Peyer's patch (tissue), 4 donors: ENCODE measurements around the gene KCNAB1. TPM values are rescaled to one million over a fixed set of nuclear protein-coding genes. Genes with fewer than 3 reads are reported as not detected.

Experiments used
- DNase-seq, 3 donors: peaks; one replicate each; pipeline ENCODE4 v3.0.0-alpha.2; 2017 to 2019
- H3K27ac ChIP-seq, 4 donors: fragments of 200-600 bp; sonication (generic); one replicate each; pipeline ENCODE4 v1.5.1; 2016 to 2019
- H3K27me3 ChIP-seq, 2 donors: fragments of 200-600 bp; sonication (generic); one replicate each; pipeline ENCODE4 v1.5.1; 2019
- H3K36me3 ChIP-seq, 3 donors: fragments of 200-600 bp; sonication (generic); one replicate each; pipeline ENCODE4 v1.5.1; 2016 to 2019
- H3K4me1 ChIP-seq, 4 donors: fragments of 200-600 bp; sonication (generic); one replicate each; pipeline ENCODE4 v1.5.1; 2016 to 2019
- H3K4me3 ChIP-seq, 4 donors: fragments of 200-600 bp; sonication (generic); 1 replicate in 3 of 4; 2 replicates in 1 of 4; pipeline ENCODE4 v1.5.1; 2016 to 2019; ENCODE audit warnings: mild to moderate bottlenecking in 1 of 4
- H3K9me3 ChIP-seq, 4 donors: fragments of 200-600 bp; sonication (generic); one replicate each; pipeline ENCODE4 v1.5.1; 2016 to 2019; ENCODE audit warnings: mild to moderate bottlenecking in 1 of 4
- POLR2A ChIP-seq, 2 donors: fragments of 450-650 bp; IDR thresholded peaks; one replicate each; pipeline ENCODE4 v1.5.1; 2017; ENCODE audit warnings: antibody characterized with exemption in 2 of 2, mild to moderate bottlenecking in 2 of 2, moderate library complexity in 2 of 2
- total RNA-seq, 4 donors: library from RNA; depleted of rRNA; stranded (reverse); fragments of >200 nt; gene quantifications; one replicate each; pipeline ENCODE4 v1.1.0, GENCODE V29; 2016
- TF ChIP-seq, protein P1 (sequence below), 6 experiments: fragments of 450-650 bp in 4 of 6; fragments of 200-600 bp in 2 of 6; sonication (generic) in 1 of 6; IDR thresholded peaks; one replicate each; pipeline ENCODE4 v1.5.1; 2017 to 2019; ENCODE audit warnings: antibody characterized with exemption in 6 of 6, mild to moderate bottlenecking in 3 of 6, moderate library complexity in 1 of 6

KCNAB1 gene
- total RNA-seq, 4 donors from 2014 or later: 1.1 to 1.7 (median 1.6) TPM; not detected in 1

DNA sequence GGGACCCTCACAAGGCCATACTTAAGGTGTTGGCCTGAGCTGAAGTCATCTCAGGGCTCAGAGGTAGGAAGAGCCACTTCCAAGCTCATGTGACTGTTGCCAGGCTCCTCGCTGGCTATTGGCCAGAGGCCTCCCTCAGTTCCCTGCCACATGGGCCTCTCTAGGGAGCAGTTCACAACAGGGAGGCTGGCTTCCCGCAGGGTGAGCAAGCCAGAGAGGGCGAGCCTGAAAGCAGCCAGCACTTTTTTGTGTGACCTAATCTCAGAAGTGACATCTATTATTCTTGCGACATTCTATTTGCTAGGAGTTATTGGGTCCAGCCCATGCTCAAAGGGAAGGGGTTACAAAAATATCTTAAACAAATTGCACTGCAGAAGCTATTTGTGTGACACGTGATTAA, 233.2 kb downstream of the KCNAB1 start:
- H3K9me3 ChIP-seq: no peaks in the 10 kb centered on the region
- no peak overlapping the region for H3K27ac ChIP-seq
- H3K4me1 ChIP-seq: no peaks in the 10 kb centered on the region
- H3K36me3 ChIP-seq: no peaks in the 10 kb centered on the region
- no peak for DNase-seq
- TF ChIP-seq, protein P1, sequence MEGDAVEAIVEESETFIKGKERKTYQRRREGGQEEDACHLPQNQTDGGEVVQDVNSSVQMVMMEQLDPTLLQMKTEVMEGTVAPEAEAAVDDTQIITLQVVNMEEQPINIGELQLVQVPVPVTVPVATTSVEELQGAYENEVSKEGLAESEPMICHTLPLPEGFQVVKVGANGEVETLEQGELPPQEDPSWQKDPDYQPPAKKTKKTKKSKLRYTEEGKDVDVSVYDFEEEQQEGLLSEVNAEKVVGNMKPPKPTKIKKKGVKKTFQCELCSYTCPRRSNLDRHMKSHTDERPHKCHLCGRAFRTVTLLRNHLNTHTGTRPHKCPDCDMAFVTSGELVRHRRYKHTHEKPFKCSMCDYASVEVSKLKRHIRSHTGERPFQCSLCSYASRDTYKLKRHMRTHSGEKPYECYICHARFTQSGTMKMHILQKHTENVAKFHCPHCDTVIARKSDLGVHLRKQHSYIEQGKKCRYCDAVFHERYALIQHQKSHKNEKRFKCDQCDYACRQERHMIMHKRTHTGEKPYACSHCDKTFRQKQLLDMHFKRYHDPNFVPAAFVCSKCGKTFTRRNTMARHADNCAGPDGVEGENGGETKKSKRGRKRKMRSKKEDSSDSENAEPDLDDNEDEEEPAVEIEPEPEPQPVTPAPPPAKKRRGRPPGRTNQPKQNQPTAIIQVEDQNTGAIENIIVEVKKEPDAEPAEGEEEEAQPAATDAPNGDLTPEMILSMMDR (IDR thresholded peaks at IDR 0.05): no peak
- no peak for TF ChIP-seq POLR2A (IDR thresholded peaks at IDR 0.05)
- H3K4me3 ChIP-seq: no peak overlapping the region
- H3K27me3 ChIP-seq: no peaks in the 10 kb centered on the region

DNA sequence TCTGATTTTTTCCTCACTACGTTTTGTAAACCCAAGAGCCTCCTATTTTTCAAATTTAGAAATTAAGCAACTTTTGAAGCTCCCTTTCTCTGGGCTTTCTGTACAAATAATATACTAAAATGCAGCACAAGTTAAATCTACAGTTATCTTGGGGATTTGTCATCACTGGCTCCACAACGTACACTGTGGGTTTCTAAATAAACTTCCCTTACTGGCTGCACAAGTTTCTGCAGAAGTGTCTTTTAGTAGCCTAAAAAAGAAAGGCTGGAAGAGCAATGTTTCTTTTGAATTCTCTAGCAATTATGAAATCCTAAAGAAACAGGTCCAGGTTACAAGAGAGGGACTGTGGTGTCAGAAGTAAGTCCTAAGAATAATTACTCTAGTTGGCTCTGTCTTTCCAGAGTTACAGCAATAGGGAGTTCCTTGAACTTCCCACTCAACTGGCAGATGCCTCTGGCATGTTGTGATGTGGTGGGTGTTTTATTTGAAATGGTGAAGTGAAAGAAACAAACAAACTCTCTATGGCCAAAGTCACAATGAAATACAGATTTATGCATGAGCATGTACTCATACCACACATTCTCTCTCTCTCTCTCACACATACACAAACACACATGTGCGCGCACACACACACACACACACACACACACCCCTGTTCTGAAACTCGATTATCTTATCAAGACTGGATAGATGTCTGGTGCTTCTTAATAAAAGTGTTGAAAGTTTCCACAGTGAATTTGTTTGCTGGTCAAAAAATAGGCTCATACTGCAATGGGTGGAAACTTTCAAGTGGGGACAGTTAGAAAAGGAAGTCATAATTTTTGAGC, 236.4 kb downstream of the KCNAB1 start:
- no peak for DNase-seq
- Histone ChIP-seq H3K9me3 (no peaks in the 10 kb centered on the region), H3K4me1 (no peaks in the 10 kb centered on the region), H3K36me3 (no peaks in the 10 kb centered on the region), H3K4me3 (no peak overlapping the region), H3K27ac (no peak overlapping the region), H3K27me3 (no peaks in the 10 kb centered on the region)
- no peak for TF ChIP-seq POLR2A (IDR thresholded peaks at IDR 0.05)

GRCh38 chr3:156358232-156358631, 237.9 kb downstream of the KCNAB1 start:
- Histone ChIP-seq H3K9me3 (no peaks in the 10 kb centered on the region), H3K4me1 (no peaks in the 10 kb centered on the region), H3K4me3 (no peak overlapping the region), H3K36me3 (no peaks in the 10 kb centered on the region), H3K27ac (no peak overlapping the region), H3K27me3 (no peaks in the 10 kb centered on the region)
- DNase-seq: no peak
- no peak for TF ChIP-seq POLR2A (IDR thresholded peaks at IDR 0.05)
- TF ChIP-seq, protein P1 (IDR thresholded peaks at IDR 0.05): no peak

GRCh38 chr3:156359368-156359767, 239.0 kb downstream of the KCNAB1 start:
- no peak overlapping the region for H3K4me3 ChIP-seq
- no peaks in the 10 kb centered on the region for H3K36me3 ChIP-seq
- no peaks in the 10 kb centered on the region for H3K4me1 ChIP-seq
- H3K9me3 ChIP-seq: no peaks in the 10 kb centered on the region
- no peaks in the 10 kb centered on the region for H3K27me3 ChIP-seq
- DNase-seq: no peak
- TF ChIP-seq POLR2A (IDR thresholded peaks at IDR 0.05): no peak
- TF ChIP-seq, protein P1 (IDR thresholded peaks at IDR 0.05): no peak
- no peak overlapping the region for H3K27ac ChIP-seq

- Histone ChIP-seq H3K27ac (no peak overlapping the region), H3K36me3 (no peaks in the 10 kb centered on the region), H3K27me3 (no peaks in the 10 kb centered on the region), H3K4me3 (no peak overlapping the region), H3K4me1 (no peaks in the 10 kb centered on the region), H3K9me3 (no peaks in the 10 kb centered on the region)
- DNase-seq: no peak
- TF ChIP-seq, protein P1 (IDR thresholded peaks at IDR 0.05): no peak
- no peak for TF ChIP-seq POLR2A (IDR thresholded peaks at IDR 0.05)
Measured at GRCh38 chr3:156360083-156360482, 239.7 kb downstream of the KCNAB1 start.

DNA sequence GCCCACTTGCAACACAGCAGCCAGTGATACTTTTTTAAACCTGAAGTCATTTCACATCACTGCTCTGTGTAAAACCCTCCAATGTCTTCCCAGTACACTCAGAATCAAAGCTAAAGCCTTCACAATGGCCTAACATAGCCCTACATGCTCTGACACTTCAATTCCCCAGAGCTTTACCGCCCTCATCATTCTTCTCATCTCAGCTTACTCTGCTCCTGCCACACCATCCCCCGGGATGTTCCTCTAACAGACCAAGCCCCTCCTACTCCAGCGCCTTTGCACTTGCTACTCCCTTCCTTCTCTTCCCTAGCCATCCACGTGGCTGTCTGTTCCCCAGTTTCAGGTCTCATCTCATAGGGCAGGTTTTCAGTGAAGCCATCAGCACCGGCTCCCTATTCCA, 240.6 kb downstream of the KCNAB1 start:
- H3K4me1 ChIP-seq: no peaks in the 10 kb centered on the region
- TF ChIP-seq, protein P1 (IDR thresholded peaks at IDR 0.05): no peak
- no peak for TF ChIP-seq POLR2A (IDR thresholded peaks at IDR 0.05)

More for the DNA sequence above, 240.6 kb downstream of the KCNAB1 start:
- Histone ChIP-seq H3K4me3 (no peak overlapping the region), H3K36me3 (no peaks in the 10 kb centered on the region), H3K27me3 (no peaks in the 10 kb centered on the region), H3K27ac (no peak overlapping the region), H3K9me3 (no peaks in the 10 kb centered on the region)
- DNase-seq: no peak
